ENCODE results near the gene TRIM43B.
"Not testable (repeated sequence)": the region's sequence is repeated elsewhere in the genome, so short reads cannot be mapped to it uniquely, and the experiment has no call there.

Gene TRIM43B

GRCh38 chr2:95484654-95485053 is at the start of gene TRIM43B:
Gene TRIM43B, minus strand, starts transcription at chr2:95484754. Its CDS starts 2,040 bp downstream, at chr2:95482714.
- DNase-seq (ENCODE audit: low spot score in 2 of 2); in situ Hi-C loops (cut with MboI; ENCODE audit: low sequenced_read_pairs); H3K4me1 ChIP-seq; H3K9me3 ChIP-seq; H3K27me3 ChIP-seq (ENCODE audit: low read depth); H3K4me3 ChIP-seq; H3K36me3 ChIP-seq (replicated peaks): not testable (repeated sequence)

GRCh38 chr2:95531254-95531771 is 46.8 kb upstream of the TRIM43B start:
- H3K4me3 ChIP-seq, result no peak overlapping the region
- in situ Hi-C loops (cut with MboI; ENCODE audit: low sequenced_read_pairs), result no loop called here
- no peak for DNase-seq (ENCODE audit: low spot score in 2 of 2)
- no peaks in the 10 kb centered on the region for H3K27me3 ChIP-seq (ENCODE audit: low read depth)
- no peaks in the 10 kb centered on the region for H3K36me3 ChIP-seq (replicated peaks)
- no peaks in the 10 kb centered on the region for H3K4me1 ChIP-seq
- no peaks in the 10 kb centered on the region for H3K9me3 ChIP-seq

GRCh38 chr2:95530734-95531133 is 46.2 kb upstream of the TRIM43B start:
- in situ Hi-C loops (cut with MboI; ENCODE audit: low sequenced_read_pairs), result no loop called here
- Histone ChIP-seq H3K9me3 (no peaks in the 10 kb centered on the region), H3K4me3 (no peak overlapping the region), H3K4me1 (no peaks in the 10 kb centered on the region), H3K27me3 (ENCODE audit: low read depth) (no peaks in the 10 kb centered on the region), H3K36me3 (replicated peaks) (no peaks in the 10 kb centered on the region)
- DNase-seq (ENCODE audit: low spot score in 2 of 2), result no peak

GRCh38 chr2:95526360-95527341 is 42.1 kb upstream of the TRIM43B start:
- Histone ChIP-seq H3K4me1 (no peaks in the 10 kb centered on the region), H3K27me3 (ENCODE audit: low read depth) (0 out of 2 replicates have a peak, but pooled peaks cover 2% of the 10 kb centered on the region), H3K36me3 (replicated peaks) (no peaks in the 10 kb centered on the region), H3K4me3 (no peak overlapping the region), H3K9me3 (no peaks in the 10 kb centered on the region)
- in situ Hi-C loops (cut with MboI; ENCODE audit: low sequenced_read_pairs), result no loop called here
- no peak for DNase-seq (ENCODE audit: low spot score in 2 of 2)

GRCh38 chr2:95525294-95526035 is 40.9 kb upstream of the TRIM43B start:
- Histone ChIP-seq H3K4me3 (no peak overlapping the region), H3K27me3 (ENCODE audit: low read depth) (0 out of 2 replicates have a peak, but pooled peaks cover 2% of the 10 kb centered on the region), H3K36me3 (replicated peaks) (no peaks in the 10 kb centered on the region), H3K4me1 (no peaks in the 10 kb centered on the region), H3K9me3 (no peaks in the 10 kb centered on the region)
- in situ Hi-C loops (cut with MboI; ENCODE audit: low sequenced_read_pairs), result no loop called here
- DNase-seq (ENCODE audit: low spot score in 2 of 2), result no peak

- no peak overlapping the region for H3K4me3 ChIP-seq
- no peaks in the 10 kb centered on the region for H3K36me3 ChIP-seq (replicated peaks)
- in situ Hi-C loops (cut with MboI; ENCODE audit: low sequenced_read_pairs), result no loop called here
- no peaks in the 10 kb centered on the region for H3K9me3 ChIP-seq
- 0 out of 2 replicates have a peak, but pooled peaks cover 2% of the 10 kb centered on the region for H3K27me3 ChIP-seq (ENCODE audit: low read depth)
- DNase-seq (ENCODE audit: low spot score in 2 of 2), result no peak
- H3K4me1 ChIP-seq, result no peaks in the 10 kb centered on the region
These were observed 39.6 kb upstream of the TRIM43B start for GRCh38 chr2:95524195-95524594.

- H3K4me3 ChIP-seq, result no peak overlapping the region
- H3K27me3 ChIP-seq (ENCODE audit: low read depth), result peaks cover 2% of the 10 kb centered on the region; the same call in 1 of the 2 replicates
- no peaks in the 10 kb centered on the region for H3K36me3 ChIP-seq (replicated peaks)
- H3K4me1 ChIP-seq, result no peaks in the 10 kb centered on the region
- in situ Hi-C loops (cut with MboI; ENCODE audit: low sequenced_read_pairs), result no loop called here
- H3K9me3 ChIP-seq, result no peaks in the 10 kb centered on the region
- no peak for DNase-seq (ENCODE audit: low spot score in 2 of 2)
These were observed 30.2 kb upstream of the TRIM43B start for GRCh38 chr2:95514718-95515117.

GRCh38 chr2:95514226-95514625 is 29.7 kb upstream of the TRIM43B start:
- H3K9me3 ChIP-seq; DNase-seq (ENCODE audit: low spot score in 2 of 2); H3K4me3 ChIP-seq; in situ Hi-C loops (cut with MboI; ENCODE audit: low sequenced_read_pairs); H3K4me1 ChIP-seq; H3K27me3 ChIP-seq (ENCODE audit: low read depth); H3K36me3 ChIP-seq (replicated peaks): not testable (repeated sequence)

- Histone ChIP-seq H3K36me3 (replicated peaks) (no peaks in the 10 kb centered on the region), H3K9me3 (no peaks in the 10 kb centered on the region), H3K4me1 (no peaks in the 10 kb centered on the region), H3K4me3 (no peak overlapping the region), H3K27me3 (ENCODE audit: low read depth) (peaks cover 2% of the 10 kb centered on the region; the same call in 1 of the 2 replicates)
- DNase-seq (ENCODE audit: low spot score in 2 of 2), result no peak
- in situ Hi-C loops (cut with MboI; ENCODE audit: low sequenced_read_pairs), result no loop called here
These were observed 24.9 kb upstream of the TRIM43B start for GRCh38 chr2:95509408-95509807.

GRCh38 chr2:95505222-95505621 is 20.7 kb upstream of the TRIM43B start:
- Histone ChIP-seq H3K9me3 (no peaks in the 10 kb centered on the region), H3K4me1 (no peaks in the 10 kb centered on the region), H3K36me3 (replicated peaks) (no peaks in the 10 kb centered on the region), H3K4me3 (no peak overlapping the region), H3K27me3 (ENCODE audit: low read depth) (no peaks in the 10 kb centered on the region)
- no peak for DNase-seq (ENCODE audit: low spot score in 2 of 2)
- in situ Hi-C loops (cut with MboI; ENCODE audit: low sequenced_read_pairs), result no loop called here

GRCh38 chr2:95500854-95501253 is 16.3 kb upstream of the TRIM43B start:
- Histone ChIP-seq H3K4me3 (no peak overlapping the region), H3K4me1 (no peaks in the 10 kb centered on the region), H3K27me3 (ENCODE audit: low read depth) (no peaks in the 10 kb centered on the region), H3K9me3 (no peaks in the 10 kb centered on the region), H3K36me3 (replicated peaks) (no peaks in the 10 kb centered on the region)
- in situ Hi-C loops (cut with MboI; ENCODE audit: low sequenced_read_pairs), result no loop called here
- no peak for DNase-seq (ENCODE audit: low spot score in 2 of 2)

- H3K36me3 ChIP-seq (replicated peaks); H3K4me3 ChIP-seq; H3K27me3 ChIP-seq (ENCODE audit: low read depth); in situ Hi-C loops (cut with MboI; ENCODE audit: low sequenced_read_pairs); H3K9me3 ChIP-seq; DNase-seq (ENCODE audit: low spot score in 2 of 2); H3K4me1 ChIP-seq: not testable (repeated sequence)
These were observed 7.5 kb upstream of the TRIM43B start for GRCh38 chr2:95492076-95492475.

- DNase-seq (ENCODE audit: low spot score in 2 of 2); in situ Hi-C loops (cut with MboI; ENCODE audit: low sequenced_read_pairs); H3K4me1 ChIP-seq; H3K9me3 ChIP-seq; H3K27me3 ChIP-seq (ENCODE audit: low read depth); H3K4me3 ChIP-seq; H3K36me3 ChIP-seq (replicated peaks): not testable (repeated sequence)
These were observed 9.5 kb downstream of the TRIM43B start for GRCh38 chr2:95475025-95475424.

GRCh38 chr2:95467984-95468383 is 16.6 kb downstream of the TRIM43B start:
- in situ Hi-C loops (cut with MboI; ENCODE audit: low sequenced_read_pairs); H3K4me3 ChIP-seq; H3K9me3 ChIP-seq; H3K27me3 ChIP-seq (ENCODE audit: low read depth); DNase-seq (ENCODE audit: low spot score in 2 of 2); H3K36me3 ChIP-seq (replicated peaks); H3K4me1 ChIP-seq: not testable (repeated sequence)

Data from HAP-1 (cell line).